ENCODE data around the gene GRM4. TPM values are rescaled to one million over a fixed set of nuclear protein-coding genes. Genes with fewer than 3 reads are reported as not detected.

The GRM4 gene
- total and polyA plus RNA-seq, 2 donors: 0.01 to 0.11 TPM

DNA sequence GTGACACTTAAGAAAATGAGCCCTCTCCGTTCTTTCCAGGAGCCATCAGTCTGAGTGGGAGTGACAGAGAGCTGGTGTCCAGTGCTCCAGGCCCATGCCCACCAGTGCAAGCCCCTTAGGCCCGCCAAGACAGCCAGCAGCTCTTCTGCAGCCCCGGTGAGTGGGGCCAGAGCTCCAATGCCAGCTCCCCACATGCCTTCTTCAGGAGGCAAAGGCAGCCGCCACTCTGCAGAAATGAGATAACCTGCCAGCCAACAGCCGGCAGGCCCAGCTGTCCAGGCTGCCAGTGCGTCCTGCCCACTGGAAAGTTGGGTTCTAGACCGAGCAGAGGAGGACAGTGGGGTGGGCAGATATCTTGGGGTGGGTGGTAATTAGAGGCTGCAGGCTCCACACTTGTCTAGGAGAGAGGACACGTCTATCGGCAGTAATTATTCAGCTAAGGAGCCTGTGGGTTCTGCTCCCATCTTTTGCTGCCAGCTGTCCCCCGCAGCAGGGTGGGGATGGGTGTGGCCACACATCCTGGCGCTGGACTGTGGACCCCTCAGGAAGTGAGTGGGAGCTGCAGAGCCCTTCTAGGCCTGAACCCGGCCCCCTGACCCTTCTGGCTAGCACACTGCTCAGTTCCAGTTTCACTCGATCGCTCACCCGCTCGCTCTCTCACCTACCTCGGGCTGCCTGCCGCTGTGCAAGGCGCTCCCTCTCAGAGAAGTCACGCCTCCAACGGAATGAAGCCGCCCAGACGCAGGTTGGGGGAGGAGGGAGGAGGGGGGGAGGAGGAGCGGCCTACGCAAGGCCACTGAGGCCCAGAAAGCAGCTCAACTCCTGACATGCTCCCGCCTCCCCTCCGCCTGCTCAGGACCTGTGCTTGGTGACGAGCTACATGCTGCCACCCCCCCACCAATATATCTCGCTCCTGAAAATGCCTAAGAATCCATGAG lies 3.6 kb downstream of the GRM4 start:
- Histone ChIP-seq H3K36me3 (ENCODE audit: insufficient read depth) (no peaks in the 10 kb centered on the region), H3K4me1 (ENCODE audit: insufficient read depth) (no peaks in the 10 kb centered on the region), H3K4me3 (ENCODE audit: low read depth, low read length) (no peak overlapping the region), H3K27ac (ENCODE audit: low read depth) (no peak overlapping the region)
- WGBS: 27% methylated on average over 29 of the region's 29 CpGs
- DNase-seq (ENCODE audit: extremely low spot score): no peak

DNA sequence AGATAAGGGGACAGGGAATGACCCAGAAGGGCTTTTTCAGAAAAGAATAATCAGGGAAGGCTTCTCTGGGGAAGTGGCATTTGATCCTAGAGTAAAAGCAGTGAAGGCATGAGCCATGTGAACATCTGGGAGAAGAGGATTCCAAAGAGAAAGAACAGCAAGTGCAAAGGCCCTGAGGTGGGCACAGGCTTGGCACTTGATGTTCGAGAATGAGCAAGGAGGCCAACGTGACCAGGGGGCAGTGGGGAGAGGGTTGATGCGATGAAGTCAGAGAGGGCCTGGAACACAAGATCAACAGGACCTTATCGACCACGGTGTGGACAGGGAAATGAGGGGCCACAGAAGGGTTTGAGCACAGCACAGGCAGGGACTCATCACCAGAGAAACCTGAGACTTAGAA lies 5.8 kb downstream of the GRM4 start:
- Histone ChIP-seq H3K27ac (ENCODE audit: low read depth) (no peak overlapping the region), H3K36me3 (ENCODE audit: insufficient read depth) (no peaks in the 10 kb centered on the region), H3K4me3 (ENCODE audit: low read depth, low read length) (no peak overlapping the region), H3K4me1 (ENCODE audit: insufficient read depth) (no peaks in the 10 kb centered on the region)
- WGBS: 75% methylated on average over 5 of the region's 5 CpGs
- no peak for DNase-seq (ENCODE audit: extremely low spot score)

- Histone ChIP-seq H3K4me1 (ENCODE audit: insufficient read depth) (no peaks in the 10 kb centered on the region), H3K36me3 (ENCODE audit: insufficient read depth) (no peaks in the 10 kb centered on the region), H3K4me3 (ENCODE audit: low read depth, low read length) (no peak overlapping the region), H3K27ac (ENCODE audit: low read depth) (no peak overlapping the region)
- WGBS: 9% methylated on average over 5 of the region's 5 CpGs
- no peak for DNase-seq (ENCODE audit: extremely low spot score)
Measured at GRCh38 chr6:34138914-34139510, 6.9 kb downstream of the GRM4 start.

DNA sequence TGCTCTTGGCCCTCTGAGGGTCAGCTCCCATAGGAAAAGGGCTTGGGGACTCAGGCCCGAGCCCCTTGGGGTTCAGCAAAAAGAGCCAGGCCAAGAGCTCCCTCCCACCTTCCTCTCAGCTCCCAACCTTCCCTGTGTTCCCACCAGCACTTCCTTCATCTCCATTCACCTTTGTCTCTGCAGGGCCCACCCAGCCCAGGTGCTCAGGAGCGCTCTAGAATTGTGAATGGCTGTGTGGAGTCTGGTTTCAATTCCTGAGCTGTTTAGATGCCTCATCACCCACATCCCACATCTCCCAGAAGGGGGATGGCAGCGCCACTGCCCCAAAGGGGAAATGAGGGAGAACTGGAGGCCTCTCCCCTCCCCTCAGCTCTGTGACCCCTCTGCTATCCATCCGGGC lies 7.7 kb downstream of the GRM4 start:
- no peaks in the 10 kb centered on the region for H3K36me3 ChIP-seq (ENCODE audit: insufficient read depth)
- H3K4me3 ChIP-seq (ENCODE audit: low read depth, low read length): no peak overlapping the region
- no peak for DNase-seq (ENCODE audit: extremely low spot score)
- H3K27ac ChIP-seq (ENCODE audit: low read depth): no peak overlapping the region
- WGBS: 57% methylated on average over 4 of the region's 4 CpGs
- no peaks in the 10 kb centered on the region for H3K4me1 ChIP-seq (ENCODE audit: insufficient read depth)

- 80% methylated on average over 2 of the region's 2 CpGs for WGBS
- Histone ChIP-seq H3K4me3 (ENCODE audit: low read depth, low read length) (no peak overlapping the region), H3K4me1 (ENCODE audit: insufficient read depth) (no peaks in the 10 kb centered on the region), H3K27ac (ENCODE audit: low read depth) (no peak overlapping the region), H3K36me3 (ENCODE audit: insufficient read depth) (no peaks in the 10 kb centered on the region)
- DNase-seq (ENCODE audit: extremely low spot score): no peak
Measured at GRCh38 chr6:34135541-34135940, 10.3 kb downstream of the GRM4 start.

GRCh38 chr6:34132486-34133185 lies 13.3 kb downstream of the GRM4 start:
- WGBS: 53% methylated on average over 20 of the region's 20 CpGs
- no peaks in the 10 kb centered on the region for H3K4me1 ChIP-seq (ENCODE audit: insufficient read depth)
- H3K4me3 ChIP-seq (ENCODE audit: low read depth, low read length): no peak overlapping the region
- H3K27ac ChIP-seq (ENCODE audit: low read depth): no peak overlapping the region
- no peak for DNase-seq (ENCODE audit: extremely low spot score)
- no peaks in the 10 kb centered on the region for H3K36me3 ChIP-seq (ENCODE audit: insufficient read depth)

- no peaks in the 10 kb centered on the region for H3K36me3 ChIP-seq (ENCODE audit: insufficient read depth)
- DNase-seq (ENCODE audit: extremely low spot score): no peak
- WGBS: 9% methylated on average over 11 of the region's 11 CpGs
- H3K4me3 ChIP-seq (ENCODE audit: low read depth, low read length): no peak overlapping the region
- H3K27ac ChIP-seq (ENCODE audit: low read depth): no peak overlapping the region
- H3K4me1 ChIP-seq (ENCODE audit: insufficient read depth): no peaks in the 10 kb centered on the region
Measured at GRCh38 chr6:34131326-34132290, 14.3 kb downstream of the GRM4 start.

DNA sequence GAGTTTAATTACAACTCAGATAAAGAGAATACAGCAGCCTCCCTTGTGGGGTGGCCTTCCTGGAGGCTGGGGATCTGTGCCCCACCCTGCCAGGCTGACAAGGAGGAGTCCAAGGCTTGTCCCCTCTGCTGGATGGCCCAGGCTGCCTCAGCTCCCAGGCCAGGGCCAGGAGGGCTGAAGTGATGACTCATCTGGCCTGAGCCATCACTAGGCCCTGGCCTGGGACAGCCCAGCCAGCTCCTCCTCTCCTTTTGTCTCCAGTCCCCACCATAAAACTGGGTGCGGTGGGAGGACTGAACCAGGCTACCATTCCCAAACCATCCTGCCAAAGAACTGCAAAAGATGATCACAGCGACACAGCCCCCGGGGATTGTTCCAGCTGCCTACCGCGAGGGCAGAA lies 15.0 kb downstream of the GRM4 start:
- H3K4me1 ChIP-seq (ENCODE audit: insufficient read depth): no peaks in the 10 kb centered on the region
- no peaks in the 10 kb centered on the region for H3K36me3 ChIP-seq (ENCODE audit: insufficient read depth)
- WGBS: 57% methylated on average over 5 of the region's 5 CpGs
- H3K27ac ChIP-seq (ENCODE audit: low read depth): no peak overlapping the region
- H3K4me3 ChIP-seq (ENCODE audit: low read depth, low read length): no peak overlapping the region
- no peak for DNase-seq (ENCODE audit: extremely low spot score)

DNA sequence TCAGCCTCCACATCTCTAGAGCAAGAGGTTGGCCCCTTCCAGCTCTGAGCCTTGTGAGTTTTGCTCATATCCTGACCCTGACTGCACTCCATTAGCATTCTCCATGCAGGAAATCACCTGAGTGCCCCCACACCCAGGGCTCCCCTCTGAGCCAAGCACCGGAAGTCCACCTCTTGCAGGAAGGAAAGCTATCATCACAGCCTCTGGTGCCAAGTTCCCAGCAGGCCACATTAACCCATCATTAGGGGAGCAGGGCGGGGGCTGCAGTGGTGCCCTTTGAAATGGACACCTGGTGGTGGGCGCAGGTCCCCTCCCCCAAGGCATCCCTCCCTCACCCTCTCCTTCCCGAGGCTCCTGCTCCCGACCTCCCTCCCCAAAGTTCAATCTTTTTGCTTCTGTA lies 16.1 kb downstream of the GRM4 start:
- H3K27ac ChIP-seq (ENCODE audit: low read depth): no peak overlapping the region
- DNase-seq (ENCODE audit: extremely low spot score): no peak
- WGBS: 10% methylated on average over 5 of the region's 5 CpGs
- no peaks in the 10 kb centered on the region for H3K36me3 ChIP-seq (ENCODE audit: insufficient read depth)
- H3K4me1 ChIP-seq (ENCODE audit: insufficient read depth): no peaks in the 10 kb centered on the region
- H3K4me3 ChIP-seq (ENCODE audit: low read depth, low read length): no peak overlapping the region

GRCh38 chr6:34128045-34128444 lies 17.8 kb downstream of the GRM4 start:
- WGBS: 78% methylated on average over 13 of the region's 13 CpGs
- H3K4me1 ChIP-seq (ENCODE audit: insufficient read depth): no peaks in the 10 kb centered on the region
- H3K36me3 ChIP-seq (ENCODE audit: insufficient read depth): no peaks in the 10 kb centered on the region
- DNase-seq (ENCODE audit: extremely low spot score): no peak
- no peak overlapping the region for H3K27ac ChIP-seq (ENCODE audit: low read depth)
- H3K4me3 ChIP-seq (ENCODE audit: low read depth, low read length): no peak overlapping the region

- Histone ChIP-seq H3K4me3 (ENCODE audit: low read depth, low read length) (no peak overlapping the region), H3K4me1 (ENCODE audit: insufficient read depth) (no peaks in the 10 kb centered on the region), H3K27ac (ENCODE audit: low read depth) (no peak overlapping the region), H3K36me3 (ENCODE audit: insufficient read depth) (no peaks in the 10 kb centered on the region)
- no peak for DNase-seq (ENCODE audit: extremely low spot score)
- WGBS: 42% methylated on average over 3 of the region's 3 CpGs
Measured at GRCh38 chr6:34126419-34126818, 19.5 kb downstream of the GRM4 start.

DNA sequence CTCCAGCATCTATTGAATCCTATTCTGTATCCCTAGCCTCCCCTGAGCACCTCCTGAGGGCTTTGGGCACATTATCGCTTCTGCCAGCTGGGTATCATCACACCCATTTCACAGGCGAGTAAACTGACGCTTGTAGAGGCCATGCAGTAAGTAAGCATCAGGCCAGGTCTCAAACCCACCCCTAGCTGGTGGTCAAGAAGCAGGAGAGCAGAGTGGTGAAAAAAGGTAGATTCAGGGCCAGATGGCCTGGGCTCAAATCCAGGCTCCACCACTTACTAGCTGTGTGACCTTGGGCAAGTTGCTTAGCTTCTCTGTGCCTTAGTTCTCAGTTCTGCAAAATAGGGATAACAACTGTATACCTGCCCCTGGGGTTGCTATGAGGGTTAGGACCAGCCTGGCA lies 19.9 kb downstream of the GRM4 start:
- no peaks in the 10 kb centered on the region for H3K4me1 ChIP-seq (ENCODE audit: insufficient read depth)
- H3K27ac ChIP-seq (ENCODE audit: low read depth): no peak overlapping the region
- WGBS: 90% methylated on average over 3 of the region's 3 CpGs
- H3K36me3 ChIP-seq (ENCODE audit: insufficient read depth): no peaks in the 10 kb centered on the region
- H3K4me3 ChIP-seq (ENCODE audit: low read depth, low read length): no peak overlapping the region
- no peak for DNase-seq (ENCODE audit: extremely low spot score)

Measured in urinary bladder (tissue), 4 donors.